Psoas muscle (tissue), 8 donors: ENCODE data around the gene ACOX3. TPM values are rescaled to one million over a fixed set of nuclear protein-coding genes. Genes with fewer than 3 reads are reported as not detected.
A peak's percentile ranks its signal among the peaks of the same experiment; 100 is the strongest.

Experiments used
- ATAC-seq, 4 donors: fragments of 200-7000 bp; cut with Tn5 transposase; one replicate each; pipeline ENCODE4 v1.9.1; 2020; ENCODE audit warnings: moderate library complexity in 3 of 4, mild to moderate bottlenecking in 2 of 4
- DNase-seq, 2 donors: peaks; one replicate each; pipeline ENCODE4 v3.0.0-alpha.2; 2020
- H3K27ac ChIP-seq: fragments of 200-600 bp; one replicate; pipeline ENCODE4 v1.8.0; 2022
- H3K27me3 ChIP-seq, 3 donors: fragments of 200-600 bp in 1 of 3; one replicate each; pipeline versions ENCODE4 v1.6.1 to v1.8.0; 2013 to 2022; ENCODE audit warnings: low read length in 2 of 3, mild to moderate bottlenecking in 2 of 3, moderate library complexity in 1 of 3; ENCODE audit not compliant: insufficient read depth in 3 of 3
- H3K36me3 ChIP-seq, 2 donors: fragments of 200-600 bp in 1 of 2; one replicate each; pipeline versions ENCODE4 v1.6.1 to v1.8.0; 2013 to 2022; ENCODE audit warnings: low read depth in 1 of 2, mild to moderate bottlenecking in 1 of 2, moderate library complexity in 1 of 2; ENCODE audit not compliant: insufficient read depth in 1 of 2
- H3K4me1 ChIP-seq: fragments of 200-600 bp; one replicate; pipeline ENCODE4 v1.8.0; 2022
- H3K4me3 ChIP-seq: fragments of 200-600 bp; one replicate; pipeline ENCODE4 v1.8.0; 2022; ENCODE audit warnings: mild to moderate bottlenecking
- H3K9me3 ChIP-seq: fragments of 200-600 bp; one replicate; pipeline ENCODE4 v1.8.0; 2022
- WGBS, 3 donors: extraction: QIAGEN DNeasy Blood & Tissue Kit; methylation state at CpG; one replicate each; pipeline versions ENCODE4 v1.1.6 to v1.1.7; 2013; 5-methylcytosine and 5-hydroxymethylcytosine counted together
- intact Hi-C, 2 donors: fragments of 100-400 bp; cut with DNase I; formaldehyde crosslinking; loops; one replicate each; pipeline versions ENCODE4 v1.11.0 to v1.14.2; 2022
- polyA plus RNA-seq, 3 donors: library from polyadenylated mRNA; stranded (reverse); fragments of 200-250 nt; gene quantifications; one replicate each; pipeline ENCODE4 v1.2.3, GENCODE V29; 2013
- total RNA-seq, 4 donors: library from RNA; stranded (reverse); fragmentation: NEBNext Ultra II Directional in 2 of 4; extraction: Animal tissue kit (Norgen Biotek cat#: 25700) in 2 of 4; gene quantifications; one replicate each; pipeline versions ENCODE4 v1.2.1 to v1.2.4, GENCODE V29; 2021 to 2023
- TF ChIP-seq, protein P1 (sequence below): fragments of 200-600 bp; IDR thresholded peaks from one replicate; pipeline ENCODE4 v1.8.0; 2022; ENCODE audit warnings: antibody characterized with exemption
- donor health status: healthy with polysubstance abuse.
- donor health status: DM: no; HTN: no; CAD: no; lungs with moderate emphysema.
- donor health status: Bipolar disorder and iron deficiency.
- donor health status: healthy.
- donor health status: DM: yes; HTN: yes; CAD: no.
- donor health status: DM: no; HTN: no; CAD: no.
- donor health status: DM: no; HTN: no; CAD: no.
- donor health status: DM: yes; HTN: yes; CAD: no.

Gene ACOX3
- total and polyA plus RNA-seq, 7 donors: 5.6 to 18.8 (median 10.8) TPM

DNA sequence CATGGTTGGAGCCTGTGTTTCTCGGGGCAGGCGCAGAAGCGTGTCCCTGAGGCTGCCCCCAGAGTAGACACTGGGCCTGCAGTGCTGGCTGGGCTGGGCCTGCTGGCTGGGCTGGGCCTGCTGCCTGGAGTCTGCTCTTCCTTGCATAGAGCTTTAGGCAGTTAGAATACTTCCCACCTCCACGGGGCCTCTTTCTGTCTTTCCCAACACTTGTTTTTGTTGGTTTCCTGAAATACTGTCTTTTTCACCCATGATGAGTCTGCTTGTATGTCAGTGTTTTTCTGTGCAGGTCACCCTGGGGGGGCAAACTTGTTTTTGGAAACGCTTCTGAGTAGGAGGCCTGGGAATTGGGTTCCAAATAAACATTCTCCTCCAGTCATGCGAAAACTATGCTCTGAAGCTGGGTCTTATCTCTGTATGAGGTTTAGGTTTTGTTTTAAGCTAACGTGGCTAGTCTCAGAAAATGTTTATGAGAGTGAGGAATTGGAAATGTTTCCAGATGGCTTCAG, 32.2 kb upstream of the ACOX3 start:
- Histone ChIP-seq H3K27me3 (no peaks in the 10 kb centered on the region), H3K4me3 (no peak overlapping the region), H3K27ac (peak overlapping the region; percentile 30), H3K36me3 (peaks cover 0 to 60% of the 10 kb centered on the region in 2 donors), H3K4me1 (no peaks in the 10 kb centered on the region), H3K9me3 (no peaks in the 10 kb centered on the region)
- intact Hi-C loops: loop anchor here in 1 of 2 donors (10.0 kb wide), 1 partner anchor 442 kb away; no protein-coding TSS in a partner anchor
- TF ChIP-seq, protein P1, sequence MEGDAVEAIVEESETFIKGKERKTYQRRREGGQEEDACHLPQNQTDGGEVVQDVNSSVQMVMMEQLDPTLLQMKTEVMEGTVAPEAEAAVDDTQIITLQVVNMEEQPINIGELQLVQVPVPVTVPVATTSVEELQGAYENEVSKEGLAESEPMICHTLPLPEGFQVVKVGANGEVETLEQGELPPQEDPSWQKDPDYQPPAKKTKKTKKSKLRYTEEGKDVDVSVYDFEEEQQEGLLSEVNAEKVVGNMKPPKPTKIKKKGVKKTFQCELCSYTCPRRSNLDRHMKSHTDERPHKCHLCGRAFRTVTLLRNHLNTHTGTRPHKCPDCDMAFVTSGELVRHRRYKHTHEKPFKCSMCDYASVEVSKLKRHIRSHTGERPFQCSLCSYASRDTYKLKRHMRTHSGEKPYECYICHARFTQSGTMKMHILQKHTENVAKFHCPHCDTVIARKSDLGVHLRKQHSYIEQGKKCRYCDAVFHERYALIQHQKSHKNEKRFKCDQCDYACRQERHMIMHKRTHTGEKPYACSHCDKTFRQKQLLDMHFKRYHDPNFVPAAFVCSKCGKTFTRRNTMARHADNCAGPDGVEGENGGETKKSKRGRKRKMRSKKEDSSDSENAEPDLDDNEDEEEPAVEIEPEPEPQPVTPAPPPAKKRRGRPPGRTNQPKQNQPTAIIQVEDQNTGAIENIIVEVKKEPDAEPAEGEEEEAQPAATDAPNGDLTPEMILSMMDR: no peak
- DNase-seq (no peak), ATAC-seq (peak in 1 of 4 donors; percentile 5)
- 81 to 85% (median 84%) methylated on average over 7 of the region's 7 CpGs for WGBS, 3 donors

DNA sequence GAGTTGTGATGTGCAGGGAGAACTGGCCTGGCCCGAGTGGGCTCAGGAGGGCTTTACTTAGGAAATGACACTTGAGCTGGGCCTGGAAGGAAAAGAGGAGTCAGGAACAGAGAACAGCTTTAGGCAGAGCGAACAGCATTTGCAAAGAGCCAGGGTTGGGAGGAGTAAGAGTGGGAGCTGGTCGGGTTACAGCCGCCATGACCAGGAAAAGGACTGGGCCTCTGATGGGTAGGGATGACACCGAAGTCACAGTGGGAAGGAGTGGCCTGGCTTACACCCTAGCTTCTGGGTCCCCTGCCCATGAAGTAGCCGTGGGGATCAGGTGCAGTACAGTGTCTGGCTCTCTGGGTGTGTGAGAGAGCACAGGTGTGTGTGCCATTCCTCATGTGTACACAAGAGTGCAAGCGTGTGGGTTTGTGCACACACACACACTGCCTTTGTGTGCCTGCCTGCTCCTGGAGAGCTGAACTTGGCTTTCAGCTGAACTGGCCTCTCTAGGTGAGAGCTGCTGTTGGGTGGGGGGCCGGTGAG, 31.7 kb upstream of the ACOX3 start:
- Histone ChIP-seq H3K27ac (no peak overlapping the region), H3K9me3 (no peaks in the 10 kb centered on the region), H3K4me1 (no peaks in the 10 kb centered on the region), H3K4me3 (no peak overlapping the region), H3K36me3 (peaks cover 0 to 59% of the 10 kb centered on the region in 2 donors), H3K27me3 (no peaks in the 10 kb centered on the region)
- TF ChIP-seq, protein P1: no peak
- 84 to 89% (median 87%) methylated on average over 8 of the region's 8 CpGs for WGBS, 3 donors
- intact Hi-C loops: loop anchor here in 1 of 2 donors (10.0 kb wide), 1 partner anchor 443 kb away; no protein-coding TSS in a partner anchor
- ATAC-seq: no peak
- no peak for DNase-seq

DNA sequence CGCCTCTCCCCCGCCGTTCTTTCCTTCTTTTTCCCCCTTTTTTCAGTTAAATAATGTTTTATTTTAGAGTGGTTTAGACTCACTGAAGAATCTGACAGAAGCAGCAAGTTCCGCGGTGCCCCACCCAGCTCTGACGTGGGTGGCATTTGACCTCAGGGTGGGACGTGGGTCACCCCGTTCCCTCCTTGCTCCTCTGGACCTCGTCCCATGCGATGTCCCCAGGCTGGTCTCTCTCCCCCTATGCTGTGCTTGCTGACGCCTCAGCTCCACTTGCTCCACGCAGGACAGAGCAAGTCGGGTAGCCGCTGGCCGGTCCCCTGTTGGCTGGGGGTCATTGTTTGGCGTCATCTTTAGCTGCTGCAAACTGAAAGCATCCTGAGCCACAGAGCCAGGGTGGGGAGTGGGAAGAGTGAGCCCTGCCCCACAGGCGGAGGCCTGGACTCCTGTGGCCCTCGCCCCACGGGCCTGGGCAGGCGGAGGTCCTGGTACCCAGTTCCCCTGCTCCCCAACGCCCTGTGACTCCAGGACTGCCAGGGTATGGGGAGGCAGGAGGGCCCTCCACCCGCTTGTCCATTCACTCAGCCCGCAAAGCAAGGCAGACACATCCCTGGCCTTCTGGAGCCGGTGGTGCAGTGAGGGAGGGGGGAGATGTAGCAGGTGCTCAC, 30.8 kb upstream of the ACOX3 start:
- no peak overlapping the region for H3K27ac ChIP-seq
- intact Hi-C loops: loop anchor here in 1 of 2 donors (10.0 kb wide), 1 partner anchor 443 kb away; no protein-coding TSS in a partner anchor
- H3K4me3 ChIP-seq: no peak overlapping the region
- DNase-seq (no peak), ATAC-seq (no peak)
- no peaks in the 10 kb centered on the region for H3K9me3 ChIP-seq
- H3K27me3 ChIP-seq: no peaks in the 10 kb centered on the region
- 88 to 93% (median 89%) methylated on average over 24 of the region's 24 CpGs for WGBS, 3 donors
- H3K36me3 ChIP-seq: peaks cover 0 to 59% of the 10 kb centered on the region in 2 donors
- H3K4me1 ChIP-seq: no peaks in the 10 kb centered on the region
- TF ChIP-seq, protein P1: no peak

DNA sequence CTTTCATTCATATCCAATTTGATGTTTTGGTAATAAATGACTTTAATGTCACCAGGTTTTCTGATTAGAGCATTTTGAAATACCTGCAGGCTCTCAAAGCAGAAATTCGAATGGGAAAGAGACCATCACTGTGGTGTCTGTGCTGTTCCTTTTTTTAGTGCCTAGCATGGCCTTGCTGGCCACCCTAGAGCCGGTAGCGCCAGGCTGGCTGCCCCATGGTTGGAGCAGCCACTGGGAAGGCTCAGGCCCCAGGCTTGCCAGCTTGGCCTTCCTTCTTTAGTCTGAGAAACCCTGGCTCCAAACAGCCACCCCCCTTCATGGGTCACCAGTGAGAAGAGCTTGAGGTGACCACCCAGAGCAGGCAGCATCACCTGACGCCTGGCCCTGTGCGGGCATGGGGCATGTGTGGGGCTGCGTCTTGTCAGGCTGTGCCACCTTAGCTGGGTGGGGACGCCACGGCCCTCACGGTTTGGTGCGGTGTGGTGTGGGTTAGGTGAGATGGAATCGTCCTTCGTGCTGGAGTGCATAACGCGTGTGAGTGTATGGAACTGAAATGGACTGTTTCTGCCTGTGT, 30.0 kb upstream of the ACOX3 start:
- H3K36me3 ChIP-seq: peaks cover 0 to 59% of the 10 kb centered on the region in 2 donors
- TF ChIP-seq, protein P1: no peak
- intact Hi-C loops: loop anchor here in 1 of 2 donors (10.0 kb wide), 1 partner anchor 444 kb away; no protein-coding TSS in a partner anchor
- H3K9me3 ChIP-seq: no peaks in the 10 kb centered on the region
- no peaks in the 10 kb centered on the region for H3K27me3 ChIP-seq
- no peaks in the 10 kb centered on the region for H3K4me1 ChIP-seq
- DNase-seq (no peak), ATAC-seq (no peak)
- WGBS, 3 donors: 88 to 95% (median 91%) methylated on average over 14 of the region's 14 CpGs
- H3K27ac ChIP-seq: no peak overlapping the region
- no peak overlapping the region for H3K4me3 ChIP-seq
